Measurements from ENCODE around the gene HECW1.

Gene HECW1

GRCh38 chr7:43408981-43409380 is 296.5 kb downstream of the HECW1 start (continued):
- TF ChIP-seq POU6F1 (CRISPR knock-in tag; IDR thresholded peaks at IDR 0.05; ENCODE audit: borderline replicate concordance, low read depth) (no peak), ZNF70 (CRISPR knock-in tag; IDR thresholded peaks at IDR 0.05) (no peak), GLIS3 (CRISPR knock-in tag; IDR thresholded peaks at IDR 0.05) (no peak), ESRRG (CRISPR knock-in tag; IDR thresholded peaks at IDR 0.05) (no peak), CSDC2 (CRISPR knock-in tag; IDR thresholded peaks at IDR 0.05) (no peak), SNAI2 (CRISPR knock-in tag; IDR thresholded peaks at IDR 0.05) (no peak), TCF4 (CRISPR knock-in tag; IDR thresholded peaks at IDR 0.05; ENCODE audit: borderline replicate concordance) (no peak), OSR1 (CRISPR knock-in tag; IDR thresholded peaks at IDR 0.05) (no peak), PPARA (CRISPR knock-in tag; IDR thresholded peaks at IDR 0.05; ENCODE audit: borderline replicate concordance) (no peak), CREB5 (CRISPR knock-in tag; IDR thresholded peaks at IDR 0.05; ENCODE audit: low read depth) (no peak), TOX (CRISPR knock-in tag; IDR thresholded peaks at IDR 0.05; ENCODE audit: borderline replicate concordance) (no peak), CSRNP3 (CRISPR knock-in tag; IDR thresholded peaks at IDR 0.05) (no peak), ARNTL (CRISPR knock-in tag; IDR thresholded peaks at IDR 0.05; ENCODE audit: borderline replicate concordance, low read depth) (no peak), ZC3H10 (CRISPR knock-in tag; IDR thresholded peaks at IDR 0.05) (no peak)

- ATAC-seq, result no peak
- TF ChIP-seq ZC3H10 (CRISPR knock-in tag; IDR thresholded peaks at IDR 0.05), result no peak
- no peak for TF ChIP-seq SNAI2 (CRISPR knock-in tag; IDR thresholded peaks at IDR 0.05)
- no peak for TF ChIP-seq ZNF70 (CRISPR knock-in tag; IDR thresholded peaks at IDR 0.05)
- TF ChIP-seq PATZ1 (CRISPR knock-in tag; IDR thresholded peaks at IDR 0.05; ENCODE audit: borderline replicate concordance), result no peak
- TF ChIP-seq ZNF8 (CRISPR knock-in tag; IDR thresholded peaks at IDR 0.05), result no peak
- TF ChIP-seq POU6F1 (CRISPR knock-in tag; IDR thresholded peaks at IDR 0.05; ENCODE audit: borderline replicate concordance, low read depth), result no peak
- TF ChIP-seq ZNF565 (CRISPR knock-in tag; conservative IDR thresholded peaks at IDR 0.05; ENCODE audit: low read depth), result no peak
- TF ChIP-seq RARB (CRISPR knock-in tag; IDR thresholded peaks at IDR 0.05), result no peak
- no peak for TF ChIP-seq BACH2 (CRISPR knock-in tag; IDR thresholded peaks at IDR 0.05; ENCODE audit: borderline replicate concordance)
- no peak for TF ChIP-seq TSHZ2 (CRISPR knock-in tag; IDR thresholded peaks at IDR 0.05)
- TF ChIP-seq ESRRG (CRISPR knock-in tag; IDR thresholded peaks at IDR 0.05), result no peak
- no peak for TF ChIP-seq CSDC2 (CRISPR knock-in tag; IDR thresholded peaks at IDR 0.05)
- no peak for TF ChIP-seq OSR1 (CRISPR knock-in tag; IDR thresholded peaks at IDR 0.05)
- TF ChIP-seq TCF4 (CRISPR knock-in tag; IDR thresholded peaks at IDR 0.05; ENCODE audit: borderline replicate concordance), result no peak
- TF ChIP-seq ARNTL (CRISPR knock-in tag; IDR thresholded peaks at IDR 0.05; ENCODE audit: borderline replicate concordance, low read depth), result no peak
- TF ChIP-seq ZFP3 (CRISPR knock-in tag; IDR thresholded peaks at IDR 0.05), result no peak
Observed at GRCh38 chr7:43417455-43417854, 305.0 kb downstream of the HECW1 start.

All from SK-N-SH treated with all-trans-retinoic acid at 6 μM for 48 hours (cell line).